HUES64 (cell line): Measurements from ENCODE around the gene SLC26A11.
"Not testable (repeated sequence)": the region's sequence is repeated elsewhere in the genome, so short reads cannot be mapped to it uniquely, and the experiment has no call there.

Experiments used
- H3K27ac ChIP-seq: 2 replicates; pipeline ENCODE4 v1.7.0; 2013; ENCODE audit warnings: low read depth, low read length, inconsistent platforms
- H3K27me3 ChIP-seq: 2 replicates; pipeline ENCODE4 v1.6.1; 2013; ENCODE audit warnings: mild to moderate bottlenecking, low read length; ENCODE audit not compliant: insufficient read depth
- H3K36me3 ChIP-seq: 2 replicates; pipeline ENCODE4 v1.6.1; 2013; ENCODE audit warnings: mild to moderate bottlenecking, low read length; ENCODE audit not compliant: insufficient read depth
- H3K4me1 ChIP-seq: 2 replicates; pipeline ENCODE4 v1.6.1; 2013; ENCODE audit warnings: mild to moderate bottlenecking, low read length, moderate library complexity; ENCODE audit not compliant: insufficient read depth
- H3K4me3 ChIP-seq: 2 replicates; pipeline ENCODE4 v1.5.1; 2013; ENCODE audit warnings: mild to moderate bottlenecking, low read length, moderate library complexity
- H3K9ac ChIP-seq: 2 replicates; pipeline ENCODE4 v1.6.1; 2013; ENCODE audit warnings: mild to moderate bottlenecking, low read depth, low read length
- H3K9me3 ChIP-seq: 2 replicates; pipeline ENCODE4 v1.6.1; 2013; ENCODE audit warnings: low read depth, low read length; ENCODE audit not compliant: insufficient read depth
- WGBS: fragments of 150-250, 120-280 bp; methylation state at CpG from one replicate; pipeline ENCODE4 v1.1.7; 2013; ENCODE audit warnings: missing lambda C conversion rate; 5-methylcytosine and 5-hydroxymethylcytosine counted together

Gene SLC26A11

DNA sequence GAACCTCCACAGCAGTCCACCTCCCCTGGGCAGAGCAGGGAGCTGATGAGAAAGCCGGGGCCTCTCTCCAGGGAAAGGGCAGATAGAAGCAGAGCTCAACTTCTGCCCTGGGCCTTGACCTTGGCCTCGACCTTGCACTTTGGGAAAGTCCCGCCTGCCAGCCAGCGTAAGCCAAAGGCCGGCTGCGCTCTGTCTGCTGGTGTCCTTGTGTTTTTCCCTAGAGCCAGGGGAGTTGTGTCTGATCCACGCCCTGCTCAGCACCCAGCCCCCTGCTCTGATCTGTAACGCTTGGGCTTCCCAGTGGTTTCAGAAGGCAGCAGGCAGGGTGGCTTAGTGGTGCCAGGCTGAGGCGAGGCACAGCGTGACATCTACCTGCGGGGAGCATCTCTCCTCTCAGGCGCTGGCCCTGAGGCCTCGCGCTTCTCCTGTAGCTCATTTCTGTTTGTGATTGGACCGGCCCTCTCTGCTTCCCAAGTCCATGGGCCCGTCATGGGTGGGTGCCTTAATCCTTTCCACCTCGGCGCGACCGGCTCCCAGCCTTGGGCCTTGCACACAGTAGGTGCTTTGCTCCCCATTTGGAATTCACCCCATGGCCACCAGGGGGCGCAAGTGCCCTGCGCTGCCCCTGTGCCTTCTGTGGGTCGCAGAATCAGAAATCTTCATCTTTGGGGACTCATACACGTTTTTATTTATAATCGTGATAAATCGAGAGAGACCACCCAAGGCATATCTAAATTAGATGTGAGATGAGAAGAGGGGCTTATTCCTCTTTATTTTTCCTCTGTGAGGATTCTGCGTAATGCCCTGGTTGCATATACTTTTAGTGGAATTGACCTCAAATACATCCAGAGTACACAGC lies 24.3 kb upstream of the SLC26A11 start:
- H3K27ac ChIP-seq, result no peak overlapping the region
- no peaks in the 10 kb centered on the region for H3K27me3 ChIP-seq
- H3K36me3 ChIP-seq, result no peaks in the 10 kb centered on the region
- H3K4me3 ChIP-seq, result no peak overlapping the region
- H3K9ac ChIP-seq, result no peak overlapping the region
- no peaks in the 10 kb centered on the region for H3K9me3 ChIP-seq
- 73% methylated on average over 25 of the region's 27 CpGs for WGBS
- no peaks in the 10 kb centered on the region for H3K4me1 ChIP-seq

DNA sequence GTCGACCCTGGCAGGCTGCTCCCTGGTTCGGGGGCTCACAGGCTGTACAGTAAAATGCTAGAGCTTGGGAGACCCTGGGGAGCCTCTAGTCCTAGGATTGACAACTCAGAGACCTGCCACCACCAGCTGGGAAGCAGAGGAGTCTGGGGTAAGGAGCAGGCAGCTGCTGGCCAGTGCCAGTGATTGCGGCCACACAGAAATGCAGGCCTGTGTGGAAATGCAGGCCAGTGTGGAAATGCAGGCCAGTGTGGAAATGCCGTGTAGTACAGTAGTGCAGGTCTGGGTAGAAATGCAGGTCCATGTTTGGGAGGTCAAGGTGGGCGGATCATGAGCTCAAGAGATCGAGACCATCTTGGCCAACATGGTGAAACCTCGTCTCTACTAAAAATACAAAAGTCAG lies 23.6 kb upstream of the SLC26A11 start:
- Histone ChIP-seq H3K27me3 (no peaks in the 10 kb centered on the region), H3K4me1 (no peaks in the 10 kb centered on the region), H3K4me3 (no peak overlapping the region), H3K27ac (no peak overlapping the region), H3K36me3 (no peaks in the 10 kb centered on the region), H3K9me3 (no peaks in the 10 kb centered on the region), H3K9ac (no peak overlapping the region)
- 95% methylated on average over 7 of the region's 7 CpGs for WGBS

DNA sequence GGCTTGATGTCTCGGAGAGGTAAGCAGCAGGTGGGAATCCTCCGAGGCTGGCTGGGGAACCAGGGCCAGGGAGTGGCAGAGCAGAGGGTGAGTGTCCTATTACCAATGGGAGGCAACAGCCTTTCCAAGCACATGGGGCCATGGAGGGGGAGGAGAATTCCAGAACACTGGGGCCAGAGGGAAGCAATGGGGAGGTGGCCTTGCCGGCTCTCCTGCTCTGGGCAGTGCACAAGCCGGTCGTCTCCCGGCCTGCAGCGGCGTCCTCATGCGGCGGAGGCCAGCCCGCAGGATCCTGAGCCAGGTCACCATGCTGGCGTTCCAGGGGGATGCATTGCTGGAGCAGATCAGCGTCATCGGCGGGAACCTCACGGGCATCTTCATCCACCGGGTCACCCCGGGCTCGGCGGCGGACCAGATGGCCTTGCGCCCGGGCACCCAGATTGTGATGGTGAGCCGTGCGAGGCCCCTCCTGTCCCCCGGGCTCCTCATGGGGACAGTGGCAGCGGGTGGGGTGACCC lies 22.0 kb upstream of the SLC26A11 start:
- Histone ChIP-seq H3K36me3 (no peaks in the 10 kb centered on the region), H3K4me3 (no peak overlapping the region), H3K9me3 (no peaks in the 10 kb centered on the region), H3K27ac (no peak overlapping the region), H3K9ac (no peak overlapping the region), H3K4me1 (no peaks in the 10 kb centered on the region), H3K27me3 (no peaks in the 10 kb centered on the region)
- WGBS, result 85% methylated on average over 27 of the region's 27 CpGs

DNA sequence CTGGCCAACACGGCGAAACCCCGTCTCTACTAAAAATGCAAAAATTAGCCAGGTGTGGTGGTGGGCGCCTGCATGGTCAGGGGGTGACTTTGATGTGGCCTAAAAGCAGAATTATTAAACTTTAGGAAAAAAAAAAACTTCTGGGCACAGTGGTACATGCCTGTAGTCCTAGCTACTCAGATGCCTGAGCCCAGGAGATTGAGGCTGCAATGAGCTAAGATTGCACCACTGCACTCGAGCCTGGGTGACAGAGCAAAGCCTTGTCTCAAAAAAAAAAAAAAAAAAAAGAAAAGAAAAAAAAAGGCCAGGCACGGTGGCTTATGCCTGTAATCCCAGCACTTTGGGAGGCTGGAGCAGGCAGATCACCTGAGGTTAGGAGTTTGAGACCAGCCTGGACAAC lies 20.9 kb upstream of the SLC26A11 start:
- not testable (repeated sequence) for H3K27ac ChIP-seq, H3K36me3 ChIP-seq, H3K9me3 ChIP-seq, H3K4me1 ChIP-seq, H3K4me3 ChIP-seq, H3K9ac ChIP-seq, H3K27me3 ChIP-seq
- 90% methylated on average over 6 of the region's 6 CpGs for WGBS

DNA sequence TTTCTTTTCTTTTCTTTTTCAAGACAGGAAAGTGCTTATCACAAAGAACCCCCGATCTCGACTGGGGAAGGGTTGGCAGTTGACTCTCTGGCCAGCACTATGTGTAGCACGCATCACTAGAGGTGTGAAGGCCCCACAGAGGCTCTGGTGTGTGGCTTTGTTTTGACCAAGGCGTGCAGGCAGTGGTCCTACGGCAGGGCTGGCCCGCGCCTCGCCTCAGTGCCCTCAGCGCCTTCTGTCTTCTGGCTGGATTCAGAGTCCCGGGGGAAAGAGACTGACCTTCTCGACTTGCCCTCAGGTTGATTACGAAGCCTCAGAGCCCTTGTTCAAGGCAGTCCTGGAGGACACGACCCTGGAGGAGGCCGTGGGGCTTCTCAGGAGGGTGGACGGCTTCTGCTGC lies 18.8 kb upstream of the SLC26A11 start:
- no peak overlapping the region for H3K27ac ChIP-seq
- no peaks in the 10 kb centered on the region for H3K9me3 ChIP-seq
- no peak overlapping the region for H3K4me3 ChIP-seq
- 94% methylated on average over 15 of the region's 15 CpGs for WGBS
- H3K27me3 ChIP-seq, result no peaks in the 10 kb centered on the region
- no peaks in the 10 kb centered on the region for H3K4me1 ChIP-seq
- H3K36me3 ChIP-seq, result no peaks in the 10 kb centered on the region
- H3K9ac ChIP-seq, result no peak overlapping the region

DNA sequence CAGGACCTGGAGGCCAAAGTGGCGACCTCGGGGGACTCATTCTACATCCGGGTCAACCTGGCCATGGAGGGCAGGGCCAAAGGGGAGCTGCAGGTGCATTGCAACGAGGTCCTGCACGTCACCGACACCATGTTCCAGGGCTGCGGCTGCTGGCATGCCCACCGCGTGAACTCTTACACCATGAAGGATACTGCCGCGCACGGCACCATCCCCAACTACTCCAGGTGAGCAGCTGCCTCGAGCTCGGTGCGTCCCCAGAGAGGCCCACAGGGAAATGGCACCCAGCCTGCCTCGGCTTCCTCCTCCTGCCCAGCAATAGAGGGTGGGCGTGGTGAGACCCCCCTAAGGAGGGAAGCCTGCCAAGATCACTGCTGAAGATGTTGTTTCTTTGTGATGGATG lies 18.0 kb upstream of the SLC26A11 start:
- no peaks in the 10 kb centered on the region for H3K4me1 ChIP-seq
- H3K9me3 ChIP-seq, result no peaks in the 10 kb centered on the region
- no peaks in the 10 kb centered on the region for H3K36me3 ChIP-seq
- 97% methylated on average over 17 of the region's 17 CpGs for WGBS
- no peak overlapping the region for H3K4me3 ChIP-seq
- H3K27me3 ChIP-seq, result no peaks in the 10 kb centered on the region
- H3K27ac ChIP-seq, result no peak overlapping the region
- no peak overlapping the region for H3K9ac ChIP-seq

DNA sequence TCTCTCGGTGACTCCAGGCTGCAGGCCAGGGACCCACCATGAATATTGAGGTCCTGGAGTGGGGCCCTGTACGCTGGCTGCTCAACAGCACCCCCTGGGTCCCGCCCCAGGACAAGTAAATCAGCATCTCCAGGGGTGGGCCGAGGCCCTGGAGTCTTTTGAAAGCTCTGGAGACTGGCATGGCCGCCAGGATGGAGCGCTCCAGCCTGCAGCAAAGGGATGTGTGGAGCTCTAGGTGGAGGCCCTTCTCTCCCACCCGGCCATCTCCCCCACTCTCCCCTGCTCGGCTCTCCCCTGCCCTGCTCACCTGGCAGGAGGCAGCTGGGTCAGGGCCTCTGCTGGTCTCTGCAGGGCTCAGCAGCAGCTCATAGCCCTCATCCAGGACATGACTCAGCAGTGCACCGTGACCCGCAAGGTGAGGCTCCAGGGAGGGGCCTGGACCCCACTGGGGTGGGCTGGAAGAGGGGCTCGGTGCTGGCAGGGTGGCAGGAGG lies 16.7 kb upstream of the SLC26A11 start:
- H3K9ac ChIP-seq, result no peak overlapping the region
- H3K27me3 ChIP-seq, result no peaks in the 10 kb centered on the region
- 84% methylated on average over 11 of the region's 11 CpGs for WGBS
- H3K27ac ChIP-seq, result no peak overlapping the region
- 0 out of 2 replicates have a peak, but pooled peaks cover 3% of the 10 kb centered on the region for H3K36me3 ChIP-seq
- no peaks in the 10 kb centered on the region for H3K9me3 ChIP-seq
- H3K4me1 ChIP-seq, result no peaks in the 10 kb centered on the region
- no peak overlapping the region for H3K4me3 ChIP-seq

DNA sequence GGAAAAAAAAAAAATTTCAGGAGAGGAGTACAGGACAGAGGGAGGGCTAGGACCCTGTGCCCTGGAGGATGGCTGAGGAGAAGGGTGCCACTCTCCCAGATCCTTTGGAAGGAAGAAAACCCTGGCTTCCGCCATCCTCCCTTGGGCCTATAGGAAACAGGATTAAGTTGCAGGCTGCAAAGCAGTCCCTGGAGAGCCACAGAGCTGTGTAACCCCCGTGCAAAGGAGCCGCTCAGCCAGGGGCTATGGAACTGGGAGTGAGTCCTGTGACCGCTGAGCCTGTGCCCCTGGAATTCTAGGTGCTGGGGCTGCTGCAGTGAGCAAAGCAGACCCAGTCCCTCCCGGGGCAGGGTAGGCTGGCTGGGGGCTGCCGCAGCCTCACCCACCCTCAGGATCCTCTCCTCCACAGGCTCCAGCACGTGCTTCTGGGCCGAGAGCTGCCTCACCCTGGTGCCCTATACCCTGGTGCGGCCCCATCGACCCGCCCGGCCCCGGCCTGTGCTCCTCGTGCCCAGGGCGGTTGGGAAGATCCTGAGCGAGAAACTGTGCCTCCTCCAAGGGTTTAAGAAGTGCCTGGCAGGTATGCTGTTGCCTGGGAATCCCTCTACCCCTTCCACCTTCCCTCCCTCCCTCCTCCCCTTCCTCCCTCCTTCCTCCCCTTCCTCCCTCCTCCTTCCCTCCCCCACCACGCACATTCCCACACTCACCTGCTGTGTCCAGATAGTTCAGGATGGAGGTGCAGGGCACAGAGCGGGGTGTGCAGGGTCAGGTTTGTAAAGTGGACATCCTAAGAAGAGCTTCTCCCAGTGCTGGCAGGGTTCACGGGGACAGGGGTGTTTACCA lies 15.4 kb upstream of the SLC26A11 start:
- 81% methylated on average over 19 of the region's 19 CpGs for WGBS

DNA sequence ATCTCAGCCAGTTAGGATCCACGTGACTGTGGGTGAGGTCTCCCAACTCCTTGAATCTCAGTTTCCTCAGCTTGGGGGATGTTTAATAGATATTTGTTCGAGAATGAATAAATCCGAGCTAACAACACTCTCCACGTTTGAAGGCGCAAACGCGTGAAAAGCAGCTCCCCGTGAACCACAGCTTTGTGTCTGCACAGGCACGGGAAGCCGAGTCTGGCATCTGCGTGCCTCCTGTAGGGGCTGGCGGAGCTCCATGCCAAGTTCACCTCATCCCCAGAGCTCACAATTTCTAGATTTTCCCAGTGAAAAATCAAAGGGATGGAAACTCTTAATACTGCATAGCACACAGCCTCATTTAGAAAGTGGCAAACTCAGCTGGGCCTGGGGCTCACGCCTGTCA lies 14.4 kb upstream of the SLC26A11 start:
- H3K9me3 ChIP-seq, result no peaks in the 10 kb centered on the region
- H3K4me3 ChIP-seq, result no peak overlapping the region
- H3K36me3 ChIP-seq, result peaks cover 20% of the 10 kb centered on the region
- H3K9ac ChIP-seq, result no peak overlapping the region
- 91% methylated on average over 13 of the region's 13 CpGs for WGBS
- no peak overlapping the region for H3K27ac ChIP-seq
- no peaks in the 10 kb centered on the region for H3K4me1 ChIP-seq
- H3K27me3 ChIP-seq, result no peaks in the 10 kb centered on the region

More for the DNA sequence above, 15.4 kb upstream of the SLC26A11 start:
- Histone ChIP-seq H3K36me3 (peaks cover 12% of the 10 kb centered on the region; the same call in 1 of the 2 replicates), H3K27me3 (no peaks in the 10 kb centered on the region), H3K4me1 (no peaks in the 10 kb centered on the region), H3K9ac (no peak overlapping the region), H3K27ac (no peak overlapping the region), H3K4me3 (no peak overlapping the region), H3K9me3 (no peaks in the 10 kb centered on the region)

DNA sequence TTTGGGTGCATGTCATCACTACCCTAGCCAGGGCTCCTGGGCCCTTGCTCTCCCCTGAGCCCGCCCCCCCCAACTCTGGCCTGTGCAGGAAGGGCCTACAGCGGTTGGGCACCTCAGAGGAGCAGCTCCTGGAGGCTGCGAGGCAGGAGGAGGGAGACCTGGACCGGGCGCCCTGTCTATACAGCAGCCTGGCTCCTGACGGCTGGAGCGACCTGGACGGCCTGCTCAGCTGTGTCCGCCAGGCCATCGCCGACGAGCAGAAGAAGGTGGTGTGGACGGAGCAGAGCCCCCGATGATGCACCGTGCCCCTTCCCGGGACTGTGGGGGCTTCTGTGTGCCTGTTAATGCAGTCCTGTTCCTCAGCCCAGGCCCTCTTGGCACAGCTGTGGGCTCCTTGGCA lies 12.2 kb upstream of the SLC26A11 start:
- Histone ChIP-seq H3K4me1 (no peaks in the 10 kb centered on the region), H3K27me3 (no peaks in the 10 kb centered on the region), H3K9me3 (no peaks in the 10 kb centered on the region), H3K4me3 (no peak overlapping the region), H3K36me3 (peaks cover 34% of the 10 kb centered on the region), H3K27ac (no peak overlapping the region), H3K9ac (no peak overlapping the region)
- WGBS, result 95% methylated on average over 16 of the region's 16 CpGs

DNA sequence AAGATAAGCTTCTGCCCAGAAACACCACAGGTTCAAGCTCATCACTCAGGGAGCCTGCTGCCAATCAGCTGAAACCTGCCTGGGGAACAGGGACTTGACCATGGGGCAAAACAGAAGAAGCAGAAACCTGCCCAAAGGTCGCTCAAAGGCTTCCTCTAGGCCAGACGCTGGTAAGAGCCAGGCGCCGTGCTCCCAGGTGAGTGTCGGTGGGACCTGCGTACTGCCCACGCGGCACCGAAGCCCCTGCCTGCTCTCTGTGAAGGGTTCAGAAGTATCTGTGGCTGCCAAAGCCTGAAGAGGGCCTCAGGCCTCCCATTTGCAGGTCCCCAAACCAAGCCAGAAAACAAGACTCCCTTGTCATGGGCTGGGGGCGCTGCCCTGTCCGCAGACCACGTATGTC lies 10.5 kb upstream of the SLC26A11 start:
- H3K27ac ChIP-seq, result no peak overlapping the region
- 92% methylated on average over 12 of the region's 12 CpGs for WGBS
- no peaks in the 10 kb centered on the region for H3K27me3 ChIP-seq
- peaks cover 37% of the 10 kb centered on the region for H3K36me3 ChIP-seq
- H3K4me1 ChIP-seq, result no peaks in the 10 kb centered on the region
- H3K9me3 ChIP-seq, result no peaks in the 10 kb centered on the region
- H3K4me3 ChIP-seq, result no peak overlapping the region
- no peak overlapping the region for H3K9ac ChIP-seq
